GM23338 (cell line): Measurements from ENCODE around the gene DNAJC10.

Experiments used
- CREB1 ChIP-seq: fragments of 250-450 bp; sonication (Bioruptor Pico); IDR thresholded peaks from 2 replicates; pipeline ENCODE4 v1.5.0; 2020; ENCODE audit warnings: low read depth, mild to moderate bottlenecking, moderate library complexity
- CTCF ChIP-seq, 2 experiments: fragments of 200-600 bp in 1 of 2; sonication (generic) in 1 of 2; conservative IDR thresholded peaks; 2 replicates each; pipeline versions ENCODE4 v1.5.1 to v1.6.1; 2016 to 2017; ENCODE audit warnings: antibody characterized with exemption in 2 of 2, low read depth in 2 of 2, mild to moderate bottlenecking in 2 of 2, moderate library complexity in 1 of 2
- ETS1 ChIP-seq: IDR thresholded peaks from 2 replicates; pipeline ENCODE4 v1.6.1; 2016; ENCODE audit warnings: antibody characterized with exemption
- EZH2 ChIP-seq: fragments of 200-600 bp; sonication (generic); IDR thresholded peaks from one replicate; pipeline ENCODE4 v1.8.0; 2017; ENCODE audit warnings: antibody characterized with exemption, mild to moderate bottlenecking, low read depth; ENCODE audit not compliant: unreplicated experiment
- EZH2phosphoT487 ChIP-seq: fragments of 200-600 bp; sonication (generic); IDR thresholded peaks from one replicate; pipeline ENCODE4 v1.8.1; 2018; ENCODE audit warnings: antibody characterized with exemption; ENCODE audit not compliant: unreplicated experiment
- JUNB ChIP-seq: IDR thresholded peaks from one replicate; pipeline ENCODE4 v1.6.1; 2016; ENCODE audit warnings: antibody characterized with exemption; ENCODE audit not compliant: unreplicated experiment
- NANOG ChIP-seq: IDR thresholded peaks from 2 replicates; pipeline ENCODE4 v1.6.1; 2016; ENCODE audit warnings: antibody characterized with exemption, borderline replicate concordance
- POLR2AphosphoS5 ChIP-seq: IDR thresholded peaks from 2 replicates; pipeline ENCODE4 v1.6.1; 2016; ENCODE audit warnings: antibody characterized with exemption, low read depth
- STAT1 ChIP-seq: IDR thresholded peaks from one replicate; pipeline ENCODE4 v1.6.1; 2016; ENCODE audit warnings: antibody characterized with exemption; ENCODE audit not compliant: unreplicated experiment
- ZNF331 ChIP-seq: fragments of 250-450 bp; sonication (Bioruptor Pico); IDR thresholded peaks from 2 replicates; pipeline ENCODE4 v1.5.0; 2020; ENCODE audit warnings: low read depth, mild to moderate bottlenecking, moderate library complexity
- ZNF462 ChIP-seq: fragments of 250-450 bp; sonication (Bioruptor Pico); IDR thresholded peaks from 2 replicates; pipeline ENCODE4 v1.5.0; 2020; ENCODE audit warnings: mild to moderate bottlenecking, moderate library complexity
- TF ChIP-seq, protein P1 (sequence below): IDR thresholded peaks from one replicate; pipeline ENCODE4 v1.6.1; 2018; ENCODE audit warnings: antibody characterized with exemption; ENCODE audit not compliant: unreplicated experiment

GRCh38 chr2:182814804-182815203 is 98.7 kb downstream of the DNAJC10 start:
- no peak for TF ChIP-seq CTCF (conservative IDR thresholded peaks at IDR 0.05; ENCODE audit: low read depth in 2 of 2)
- no peak for TF ChIP-seq POLR2AphosphoS5
- no peak for TF ChIP-seq ETS1
- no peak for TF ChIP-seq CREB1
- TF ChIP-seq, protein P1, sequence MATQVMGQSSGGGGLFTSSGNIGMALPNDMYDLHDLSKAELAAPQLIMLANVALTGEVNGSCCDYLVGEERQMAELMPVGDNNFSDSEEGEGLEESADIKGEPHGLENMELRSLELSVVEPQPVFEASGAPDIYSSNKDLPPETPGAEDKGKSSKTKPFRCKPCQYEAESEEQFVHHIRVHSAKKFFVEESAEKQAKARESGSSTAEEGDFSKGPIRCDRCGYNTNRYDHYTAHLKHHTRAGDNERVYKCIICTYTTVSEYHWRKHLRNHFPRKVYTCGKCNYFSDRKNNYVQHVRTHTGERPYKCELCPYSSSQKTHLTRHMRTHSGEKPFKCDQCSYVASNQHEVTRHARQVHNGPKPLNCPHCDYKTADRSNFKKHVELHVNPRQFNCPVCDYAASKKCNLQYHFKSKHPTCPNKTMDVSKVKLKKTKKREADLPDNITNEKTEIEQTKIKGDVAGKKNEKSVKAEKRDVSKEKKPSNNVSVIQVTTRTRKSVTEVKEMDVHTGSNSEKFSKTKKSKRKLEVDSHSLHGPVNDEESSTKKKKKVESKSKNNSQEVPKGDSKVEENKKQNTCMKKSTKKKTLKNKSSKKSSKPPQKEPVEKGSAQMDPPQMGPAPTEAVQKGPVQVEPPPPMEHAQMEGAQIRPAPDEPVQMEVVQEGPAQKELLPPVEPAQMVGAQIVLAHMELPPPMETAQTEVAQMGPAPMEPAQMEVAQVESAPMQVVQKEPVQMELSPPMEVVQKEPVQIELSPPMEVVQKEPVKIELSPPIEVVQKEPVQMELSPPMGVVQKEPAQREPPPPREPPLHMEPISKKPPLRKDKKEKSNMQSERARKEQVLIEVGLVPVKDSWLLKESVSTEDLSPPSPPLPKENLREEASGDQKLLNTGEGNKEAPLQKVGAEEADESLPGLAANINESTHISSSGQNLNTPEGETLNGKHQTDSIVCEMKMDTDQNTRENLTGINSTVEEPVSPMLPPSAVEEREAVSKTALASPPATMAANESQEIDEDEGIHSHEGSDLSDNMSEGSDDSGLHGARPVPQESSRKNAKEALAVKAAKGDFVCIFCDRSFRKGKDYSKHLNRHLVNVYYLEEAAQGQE = no peak
- no peak for TF ChIP-seq EZH2
- no peak for TF ChIP-seq JUNB
- TF ChIP-seq EZH2phosphoT487 = no peak
- no peak for TF ChIP-seq NANOG
- no peak for TF ChIP-seq ZNF462 (CRISPR knock-in tag)
- no peak for TF ChIP-seq STAT1
- TF ChIP-seq ZNF331 (CRISPR knock-in tag) = no peak
